ENCODE data around the gene C1orf116.

GRCh38 chr1:207079706-207080241 lies 47.2 kb upstream of the C1orf116 start:
- TF ChIP-seq CTCF (IDR thresholded peaks at IDR 0.05) (no peak), POLR2A (IDR thresholded peaks at IDR 0.05) (no peak), EP300 (IDR thresholded peaks at IDR 0.05) (no peak), POLR2AphosphoS5 (IDR thresholded peaks at IDR 0.05) (no peak)

Data from suprapubic skin (tissue), 4 donors.